Hepatocyte (in vitro differentiated cells): Measurements from ENCODE around the gene DGKQ. TPM values are rescaled to one million over a fixed set of nuclear protein-coding genes. Genes with fewer than 3 reads are reported as not detected.

Source experiments
- DNase-seq: peaks from one replicate; pipeline ENCODE4 v3.0.0-alpha.2; 2016; ENCODE audit warnings: low spot score
- H2AFZ ChIP-seq: fragments of 200-600 bp; sonication (generic); 2 replicates; pipeline ENCODE4 v1.6.0; 2016; ENCODE audit warnings: antibody characterized with exemption, mild to moderate bottlenecking
- H3K27ac ChIP-seq: fragments of 200-600 bp; sonication (generic); 2 replicates; pipeline ENCODE4 v1.5.1; 2016; ENCODE audit warnings: mild to moderate bottlenecking
- H3K27me3 ChIP-seq: fragments of 200-600 bp; sonication (generic); 2 replicates; pipeline ENCODE4 v1.6.1; 2016
- H3K36me3 ChIP-seq: fragments of 200-600 bp; sonication (generic); replicated peaks from 2 replicates; pipeline ENCODE4 v1.5.1; 2016; ENCODE audit warnings: low read depth; ENCODE audit not compliant: insufficient read depth
- H3K4me1 ChIP-seq: fragments of 200-600 bp; sonication (generic); 2 replicates; pipeline ENCODE4 v1.5.1; 2016; ENCODE audit warnings: mild to moderate bottlenecking, moderate library complexity; ENCODE audit not compliant: insufficient read depth
- H3K4me2 ChIP-seq: fragments of 200-600 bp; sonication (generic); 2 replicates; pipeline ENCODE4 v1.6.0; 2016
- H3K4me3 ChIP-seq: fragments of 200-600 bp; sonication (generic); 2 replicates; pipeline ENCODE4 v1.5.1; 2016; ENCODE audit warnings: mild to moderate bottlenecking
- H3K79me2 ChIP-seq: fragments of 200-600 bp; sonication (generic); 2 replicates; pipeline ENCODE4 v1.6.0; 2017; ENCODE audit warnings: mild to moderate bottlenecking
- H3K9me2 ChIP-seq: fragments of 200-600 bp; sonication (generic); replicated peaks from 2 replicates; pipeline ENCODE4 v1.6.0; 2017; ENCODE audit warnings: mild to moderate bottlenecking; ENCODE audit not compliant: insufficient read depth
- H3K9me3 ChIP-seq: fragments of 200-600 bp; sonication (generic); 2 replicates; pipeline ENCODE4 v1.5.1; 2016; ENCODE audit warnings: low read depth, mild to moderate bottlenecking
- H4K20me1 ChIP-seq: fragments of 200-600 bp; sonication (generic); 2 replicates; pipeline ENCODE4 v1.6.0; 2016; ENCODE audit warnings: mild to moderate bottlenecking; ENCODE audit not compliant: insufficient read depth, poor library complexity, severe bottlenecking
- CTCF ChIP-seq: fragments of 200-600 bp; sonication (generic); IDR thresholded peaks from 2 replicates; pipeline ENCODE4 v1.5.1; 2016; ENCODE audit warnings: antibody characterized with exemption, mild to moderate bottlenecking; ENCODE audit not compliant: poor library complexity
- EZH2 ChIP-seq: fragments of 200-600 bp; sonication (generic); IDR thresholded peaks from 2 replicates; pipeline ENCODE4 v1.6.1; 2016; ENCODE audit warnings: antibody characterized with exemption, mild to moderate bottlenecking, borderline replicate concordance
- EZH2phosphoT487 ChIP-seq: fragments of 200-600 bp; sonication (generic); IDR thresholded peaks from one replicate; pipeline ENCODE4 v1.6.1; 2018; ENCODE audit warnings: antibody characterized with exemption, mild to moderate bottlenecking, low read depth, moderate library complexity; ENCODE audit not compliant: unreplicated experiment, severe bottlenecking
- whole genome bisulfite sequencing: methylation state at CpG from one replicate; pipeline ENCODE4 v1.1.6; 2016; ENCODE audit warnings: low lambda C conversion rate; ENCODE audit errors: missing lambda C conversion rate; 5-methylcytosine and 5-hydroxymethylcytosine counted together
- polyA plus RNA-seq: library from polyadenylated mRNA; unstranded; fragments of >200 nt; fragmentation: Nextera tagmentation; extraction: Ambion mirVana; gene quantifications from 2 replicates; pipeline ENCODE4 v1.2.1, GENCODE V29; 2016
- total RNA-seq: library from RNA; depleted of rRNA; stranded (reverse); fragments of >200 nt; gene quantifications from 2 replicates; pipeline ENCODE4 v1.2.3, GENCODE V29; 2014

Gene DGKQ
- total and polyA plus RNA-seq, 2 experiments from 2014 or later: 17.4 to 20.7 TPM

DNA sequence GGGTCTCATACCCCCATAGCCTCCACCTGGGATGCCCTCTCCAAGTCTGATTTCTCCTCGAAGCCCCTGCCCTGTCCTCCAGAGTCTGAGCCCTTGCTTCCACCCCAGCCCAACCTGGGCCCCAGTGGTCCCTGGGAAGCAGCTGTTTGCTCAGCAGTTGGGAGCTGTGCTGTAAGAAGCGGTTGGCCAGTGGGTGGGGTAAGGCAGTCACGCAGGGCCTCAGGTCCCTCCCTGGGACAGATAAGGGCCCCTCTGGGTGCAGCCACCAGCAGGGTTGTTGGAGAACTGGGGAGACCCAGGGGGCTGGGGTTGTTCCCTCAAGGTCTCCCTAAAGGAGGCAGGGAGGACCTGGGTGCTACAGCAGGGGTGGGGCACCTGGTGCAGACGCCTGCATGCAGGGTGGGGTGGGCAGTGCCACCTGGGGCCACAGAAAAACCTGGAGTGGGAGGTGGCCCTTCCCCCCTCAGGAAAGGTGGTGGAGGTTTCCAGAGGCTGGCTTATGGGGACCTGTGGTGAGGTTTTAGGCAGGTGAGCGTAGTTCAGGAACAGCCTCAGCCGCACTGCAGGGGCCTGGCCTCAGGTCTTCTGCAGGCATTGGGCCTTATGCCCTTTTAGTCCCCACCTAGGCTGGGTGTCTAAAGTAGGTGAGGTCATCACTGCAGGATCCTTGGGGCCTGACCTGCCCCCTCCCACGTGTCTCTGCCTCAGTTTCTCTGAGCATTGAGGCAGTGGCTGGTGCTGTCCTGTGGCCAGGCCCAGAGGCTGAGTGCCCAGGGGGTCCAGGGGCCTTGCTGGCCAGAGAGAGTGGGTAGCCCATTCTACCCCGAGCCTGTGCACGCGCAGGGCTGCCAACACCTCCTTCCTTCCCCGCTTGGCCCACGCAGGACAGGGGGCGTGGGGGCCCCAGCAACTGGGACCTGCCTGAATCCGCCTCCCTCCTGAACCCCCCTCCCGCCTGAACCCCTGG is 22.9 kb upstream of the DGKQ start:
- H3K79me2 ChIP-seq: no peaks in the 10 kb centered on the region
- no peaks in the 10 kb centered on the region for H3K36me3 ChIP-seq
- TF ChIP-seq CTCF: no peak
- TF ChIP-seq EZH2phosphoT487: no peak
- TF ChIP-seq EZH2: no peak
- peak; percentile 61 for DNase-seq
- H4K20me1 ChIP-seq: no peaks in the 10 kb centered on the region
- H3K9me2 ChIP-seq: no peaks in the 10 kb centered on the region
- peak overlapping the region; percentile 92 for H3K4me2 ChIP-seq
- H3K27ac ChIP-seq: no peak overlapping the region
- no peak overlapping the region for H3K4me3 ChIP-seq
- H3K27me3 ChIP-seq: peaks cover 27% of the 10 kb centered on the region
- no peaks in the 10 kb centered on the region for H3K9me3 ChIP-seq
- no peak overlapping the region for H2AFZ ChIP-seq
- H3K4me1 ChIP-seq: peaks cover 38% of the 10 kb centered on the region
- 74% methylated on average over 15 of the region's 15 CpGs for WGBS

- Histone ChIP-seq H2AFZ (no peak overlapping the region), H4K20me1 (no peaks in the 10 kb centered on the region), H3K4me2 (no peak overlapping the region), H3K9me3 (no peaks in the 10 kb centered on the region), H3K4me3 (no peak overlapping the region), H3K27ac (no peak overlapping the region), H3K79me2 (no peaks in the 10 kb centered on the region), H3K27me3 (peaks cover 19% of the 10 kb centered on the region), H3K9me2 (no peaks in the 10 kb centered on the region), H3K4me1 (peaks cover 38% of the 10 kb centered on the region), H3K36me3 (no peaks in the 10 kb centered on the region)
- TF ChIP-seq EZH2: no peak
- TF ChIP-seq CTCF: no peak
- no peak for TF ChIP-seq EZH2phosphoT487
- DNase-seq: no peak
- WGBS: 92% methylated on average over 20 of the region's 23 CpGs
Observed at GRCh38 chr4:995311-996026, 22.1 kb upstream of the DGKQ start.

DNA sequence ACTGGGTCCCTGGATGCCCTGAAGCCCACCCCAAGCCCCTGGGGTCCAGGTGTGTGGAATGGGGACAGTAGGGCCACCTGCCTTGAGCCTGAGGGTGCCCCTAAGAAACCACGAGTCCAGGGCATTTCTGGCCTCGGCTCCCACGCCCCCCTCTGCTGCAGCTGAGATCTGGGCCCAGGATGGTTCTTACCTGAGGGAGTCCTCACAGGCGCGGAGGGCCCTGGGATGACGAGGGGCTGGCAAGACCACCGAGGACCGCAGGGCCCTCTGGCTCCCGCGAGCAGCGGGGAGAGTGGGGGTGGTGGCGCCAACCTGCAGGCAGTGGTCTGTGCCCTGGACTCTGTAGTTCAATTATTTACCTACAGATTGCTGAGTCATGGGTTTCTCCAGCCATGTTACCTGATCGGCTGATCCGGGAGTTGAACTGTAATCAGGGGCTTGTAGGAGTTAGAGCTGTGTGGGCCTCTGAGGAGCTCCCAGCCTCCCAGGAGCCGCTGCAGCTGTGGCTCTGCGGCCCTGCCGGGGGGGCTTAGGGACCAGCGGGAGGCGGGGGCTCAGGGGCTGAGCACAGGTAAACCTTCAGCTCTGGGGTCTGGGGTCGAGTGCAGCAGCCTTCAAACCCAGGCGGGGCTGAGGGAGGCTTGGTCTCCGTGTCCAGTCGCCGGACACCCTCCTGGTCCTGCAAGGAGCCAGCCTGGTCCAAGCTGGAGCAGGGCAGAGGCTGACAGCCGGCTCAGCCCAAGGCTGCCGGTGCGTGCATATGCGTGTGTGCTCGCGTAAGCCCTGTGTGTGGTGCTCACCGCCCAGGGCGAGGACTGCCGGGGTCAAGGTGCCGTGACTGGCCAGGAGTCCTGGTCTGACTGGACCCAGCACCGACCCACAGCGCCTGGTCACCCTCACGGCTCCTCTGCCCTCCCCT is 20.0 kb upstream of the DGKQ start, which contains the start of gene SLC26A1:
TSS of gene SLC26A1 (minus strand) at position 294 of the 919 bp plus-strand sequence. CDS start 1,701 bp downstream, outside the sequence.
- Histone ChIP-seq H3K9me2 (no peaks in the 10 kb centered on the region), H4K20me1 (no peaks in the 10 kb centered on the region), H3K9me3 (no peaks in the 10 kb centered on the region), H3K4me3 (no peak within 1 kb of the TSS), H3K27me3 (peaks cover 16% of the 10 kb centered on the region), H3K4me2 (peak within 1 kb of the TSS; percentile 66), H3K27ac (peak within 1 kb of the TSS; percentile 96), H3K4me1 (peaks cover 38% of the 10 kb centered on the region), H2AFZ (no peak within 1 kb of the TSS), H3K36me3 (no peaks in the 10 kb centered on the region), H3K79me2 (no peaks in the 10 kb centered on the region)
- no peak for TF ChIP-seq CTCF
- no peak for TF ChIP-seq EZH2phosphoT487
- TF ChIP-seq EZH2: no peak
- DNase-seq: peak; percentile 85
- 70% methylated on average over 30 of the region's 37 CpGs for WGBS
